ENCODE results near the gene PLA2G4E. TPM values are rescaled to one million over a fixed set of nuclear protein-coding genes. Genes with fewer than 3 reads are reported as not detected.

PLA2G4E gene
- total RNA-seq, 1 experiment from 2014 or later = not detected

- POLR2A ChIA-PET (ENCODE audit: low non-redundant PET) = no interaction called here
- H3K27ac ChIP-seq (ENCODE audit: low read depth, low read length, poor library complexity, severe bottlenecking) = no peak overlapping the region
- no TSS peak for BruUV-seq (replicated peaks)
- H3K9me3 ChIP-seq (ENCODE audit: low read depth, low read length, poor library complexity, severe bottlenecking) = no peaks in the 10 kb centered on the region
- H3K36me3 ChIP-seq (ENCODE audit: insufficient read depth, low read length, poor library complexity, severe bottlenecking) = no peaks in the 10 kb centered on the region
- DNase-seq (ENCODE audit: low spot score) = no peak
- H3K4me1 ChIP-seq (ENCODE audit: insufficient read depth, low read length, poor library complexity, severe bottlenecking) = no peaks in the 10 kb centered on the region
- no peaks in the 10 kb centered on the region for H3K27me3 ChIP-seq (replicated peaks; ENCODE audit: insufficient read depth, low read depth, low read length, poor library complexity)
- no peak overlapping the region for H3K4me3 ChIP-seq (ENCODE audit: low read depth, low read length, poor library complexity, severe bottlenecking)
- CTCF ChIA-PET = no interaction called here
- intact Hi-C loops (cut with micrococcal nuclease; ENCODE audit: unreplicated experiment) = no loop called here
- TF ChIP-seq CTCF (conservative IDR thresholded peaks at IDR 0.05; ENCODE audit: low read depth, low read length) (no peak), EZH2 (IDR thresholded peaks at IDR 0.05; ENCODE audit: borderline replicate concordance, low read depth, low read length, poor library complexity, severe bottlenecking) (no peak)
Observed at GRCh38 chr15:41993472-41994170, 27.2 kb downstream of the PLA2G4E start.

- BruUV-seq (replicated peaks) = no TSS peak
- Histone ChIP-seq H3K4me1 (ENCODE audit: insufficient read depth, low read length, poor library complexity, severe bottlenecking) (no peaks in the 10 kb centered on the region), H3K4me3 (ENCODE audit: low read depth, low read length, poor library complexity, severe bottlenecking) (no peak overlapping the region), H3K27ac (ENCODE audit: low read depth, low read length, poor library complexity, severe bottlenecking) (no peak overlapping the region), H3K27me3 (replicated peaks; ENCODE audit: insufficient read depth, low read depth, low read length, poor library complexity) (no peaks in the 10 kb centered on the region), H3K9me3 (ENCODE audit: low read depth, low read length, poor library complexity, severe bottlenecking) (no peaks in the 10 kb centered on the region), H3K36me3 (ENCODE audit: insufficient read depth, low read length, poor library complexity, severe bottlenecking) (no peaks in the 10 kb centered on the region)
- no peak for TF ChIP-seq EZH2 (IDR thresholded peaks at IDR 0.05; ENCODE audit: borderline replicate concordance, low read depth, low read length, poor library complexity, severe bottlenecking)
- no peak for TF ChIP-seq CTCF (conservative IDR thresholded peaks at IDR 0.05; ENCODE audit: low read depth, low read length)
- CTCF ChIA-PET = no interaction called here
- intact Hi-C loops (cut with micrococcal nuclease; ENCODE audit: unreplicated experiment) = no loop called here
- DNase-seq (ENCODE audit: low spot score) = no peak
- POLR2A ChIA-PET (ENCODE audit: low non-redundant PET) = no interaction called here
Observed at GRCh38 chr15:41992803-41993190, 28.0 kb downstream of the PLA2G4E start.

GRCh38 chr15:41992151-41992802, 28.6 kb downstream of the PLA2G4E start:
- intact Hi-C loops (cut with micrococcal nuclease; ENCODE audit: unreplicated experiment) = no loop called here
- Histone ChIP-seq H3K4me1 (ENCODE audit: insufficient read depth, low read length, poor library complexity, severe bottlenecking) (no peaks in the 10 kb centered on the region), H3K27ac (ENCODE audit: low read depth, low read length, poor library complexity, severe bottlenecking) (no peak overlapping the region), H3K27me3 (replicated peaks; ENCODE audit: insufficient read depth, low read depth, low read length, poor library complexity) (no peaks in the 10 kb centered on the region), H3K9me3 (ENCODE audit: low read depth, low read length, poor library complexity, severe bottlenecking) (no peaks in the 10 kb centered on the region), H3K36me3 (ENCODE audit: insufficient read depth, low read length, poor library complexity, severe bottlenecking) (no peaks in the 10 kb centered on the region), H3K4me3 (ENCODE audit: low read depth, low read length, poor library complexity, severe bottlenecking) (no peak overlapping the region)
- BruUV-seq (replicated peaks) = no TSS peak
- POLR2A ChIA-PET (ENCODE audit: low non-redundant PET) = no interaction called here
- CTCF ChIA-PET = no interaction called here
- DNase-seq (ENCODE audit: low spot score) = no peak
- TF ChIP-seq EZH2 (IDR thresholded peaks at IDR 0.05; ENCODE audit: borderline replicate concordance, low read depth, low read length, poor library complexity, severe bottlenecking) = no peak
- no peak for TF ChIP-seq CTCF (conservative IDR thresholded peaks at IDR 0.05; ENCODE audit: low read depth, low read length)
